Measurements from ENCODE around the gene NME4.

NME4 gene

GRCh38 chr16:391885-392335, 5.1 kb upstream of the NME4 start:
- no peaks in the 10 kb centered on the region for H3K27me3 ChIP-seq (ENCODE audit: insufficient read depth, low read length)
- no peak overlapping the region for H3K4me2 ChIP-seq (ENCODE audit: low read length)
- peak; percentile 96 for TF ChIP-seq CTCF (IDR thresholded peaks at IDR 0.05; ENCODE audit: low read length)
- no peak for TF ChIP-seq EZH2 (IDR thresholded peaks at IDR 0.05; ENCODE audit: borderline replicate concordance, low read length)
- H3K79me2 ChIP-seq (ENCODE audit: insufficient read depth, low read length) = no peaks in the 10 kb centered on the region
- no peaks in the 10 kb centered on the region for H3K9me2 ChIP-seq (ENCODE audit: low read depth, low read length)
- no peaks in the 10 kb centered on the region for H3K4me1 ChIP-seq (ENCODE audit: insufficient read depth, low read length, severe bottlenecking)
- no peak overlapping the region for H2AFZ ChIP-seq (ENCODE audit: low read length)
- H3K27ac ChIP-seq (ENCODE audit: low read depth, low read length, poor library complexity, severe bottlenecking) = no peak overlapping the region
- no peak overlapping the region for H3K4me3 ChIP-seq (ENCODE audit: low read depth, low read length, poor library complexity, severe bottlenecking)
- H4K20me1 ChIP-seq (ENCODE audit: insufficient read depth, low read length) = no peaks in the 10 kb centered on the region
- H3F3A ChIP-seq (ENCODE audit: insufficient read depth, low read length) = 0 out of 2 replicates have a peak, but pooled peaks cover 9% of the 10 kb centered on the region
- H3K36me3 ChIP-seq (ENCODE audit: insufficient read depth, low read length) = no peaks in the 10 kb centered on the region
- no peak overlapping the region for H3K9ac ChIP-seq (ENCODE audit: low read length)
- H3K9me3 ChIP-seq (ENCODE audit: low read length) = no peaks in the 10 kb centered on the region

DNA sequence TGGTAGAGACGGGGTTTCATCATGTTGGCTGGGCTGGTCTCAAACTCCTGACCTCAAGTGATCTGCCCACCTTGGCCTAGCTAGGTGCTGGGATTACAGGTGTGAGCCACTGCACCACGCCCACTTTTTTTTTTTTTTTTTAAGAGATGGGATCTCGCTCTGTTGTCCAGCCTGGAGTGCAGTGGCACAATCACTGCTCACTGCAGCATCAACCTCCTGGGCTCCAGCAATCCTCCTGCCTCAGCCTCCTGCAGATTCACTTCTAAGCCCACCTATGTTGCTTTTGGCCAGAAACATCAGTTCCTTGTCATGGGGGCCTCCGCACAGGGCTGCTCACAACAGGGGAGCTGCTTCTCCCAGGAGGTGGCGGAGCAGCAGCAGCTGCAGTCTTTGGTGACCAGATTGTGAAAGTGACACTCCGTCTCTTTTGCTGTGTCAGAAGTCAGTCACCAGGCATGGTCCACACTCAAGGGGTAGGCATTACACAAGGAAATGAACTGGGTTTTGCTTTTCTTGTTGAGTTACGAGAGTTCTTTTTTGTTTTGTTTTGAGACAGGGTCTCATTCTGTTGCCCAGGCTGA, 4.5 kb upstream of the NME4 start:
- no peak overlapping the region for H2AFZ ChIP-seq (ENCODE audit: low read length)
- H3K27me3 ChIP-seq (ENCODE audit: insufficient read depth, low read length) = no peaks in the 10 kb centered on the region
- H3K9me2 ChIP-seq (ENCODE audit: low read depth, low read length) = no peaks in the 10 kb centered on the region
- H3K9ac ChIP-seq (ENCODE audit: low read length) = no peak overlapping the region
- H3K27ac ChIP-seq (ENCODE audit: low read depth, low read length, poor library complexity, severe bottlenecking) = no peak overlapping the region
- H3K9me3 ChIP-seq (ENCODE audit: low read length) = no peaks in the 10 kb centered on the region
- H3K4me1 ChIP-seq (ENCODE audit: insufficient read depth, low read length, severe bottlenecking) = no peaks in the 10 kb centered on the region
- no peaks in the 10 kb centered on the region for H3K79me2 ChIP-seq (ENCODE audit: insufficient read depth, low read length)
- no peak overlapping the region for H3K4me2 ChIP-seq (ENCODE audit: low read length)
- 0 out of 2 replicates have a peak, but pooled peaks cover 9% of the 10 kb centered on the region for H3F3A ChIP-seq (ENCODE audit: insufficient read depth, low read length)
- TF ChIP-seq CTCF (IDR thresholded peaks at IDR 0.05; ENCODE audit: low read length) (peak; percentile 32; the same call in 1 of the 2 replicates), EZH2 (IDR thresholded peaks at IDR 0.05; ENCODE audit: borderline replicate concordance, low read length) (no peak)
- H3K4me3 ChIP-seq (ENCODE audit: low read depth, low read length, poor library complexity, severe bottlenecking) = no peak overlapping the region
- no peaks in the 10 kb centered on the region for H3K36me3 ChIP-seq (ENCODE audit: insufficient read depth, low read length)
- H4K20me1 ChIP-seq (ENCODE audit: insufficient read depth, low read length) = no peaks in the 10 kb centered on the region

DNA sequence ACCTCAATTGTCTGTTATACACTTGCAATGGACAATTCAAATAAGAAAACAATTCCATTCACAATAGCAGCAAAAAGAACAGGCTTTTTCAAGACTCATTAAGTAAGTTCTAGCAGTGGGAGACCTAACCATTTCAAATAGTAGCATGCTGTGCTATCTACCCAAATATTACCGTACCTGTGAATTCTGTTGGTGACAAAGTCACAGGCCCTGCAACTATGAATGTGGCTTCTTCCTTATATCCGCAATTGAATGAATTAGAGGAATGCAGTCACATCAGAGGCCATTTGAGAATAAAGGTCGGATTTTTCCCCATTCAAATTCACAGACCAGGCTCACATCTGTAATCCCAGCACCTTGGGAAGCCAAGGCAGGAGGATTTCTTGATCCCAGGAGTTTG, 800 bp upstream of the NME4 start:
- no peak overlapping the region for H3K4me3 ChIP-seq (ENCODE audit: low read depth, low read length, poor library complexity, severe bottlenecking)
- H4K20me1 ChIP-seq (ENCODE audit: insufficient read depth, low read length) = no peaks in the 10 kb centered on the region
- H3K9me2 ChIP-seq (ENCODE audit: low read depth, low read length) = no peaks in the 10 kb centered on the region
- H3K27me3 ChIP-seq (ENCODE audit: insufficient read depth, low read length) = no peaks in the 10 kb centered on the region; the same call in 1 of the 2 replicates
- H3K4me1 ChIP-seq (ENCODE audit: insufficient read depth, low read length, severe bottlenecking) = peaks cover 16% of the 10 kb centered on the region
- TF ChIP-seq EZH2 (IDR thresholded peaks at IDR 0.05; ENCODE audit: borderline replicate concordance, low read length) (no peak), CTCF (IDR thresholded peaks at IDR 0.05; ENCODE audit: low read length) (no peak)
- H3K36me3 ChIP-seq (ENCODE audit: insufficient read depth, low read length) = 0 out of 2 replicates have a peak, but pooled peaks cover 3% of the 10 kb centered on the region
- 0 out of 2 replicates have a peak, but pooled peaks cover 13% of the 10 kb centered on the region for H3F3A ChIP-seq (ENCODE audit: insufficient read depth, low read length)
- no peak overlapping the region for H3K4me2 ChIP-seq (ENCODE audit: low read length)
- no peaks in the 10 kb centered on the region for H3K9me3 ChIP-seq (ENCODE audit: low read length)
- H3K9ac ChIP-seq (ENCODE audit: low read length) = no peak overlapping the region
- no peak overlapping the region for H2AFZ ChIP-seq (ENCODE audit: low read length)
- H3K27ac ChIP-seq (ENCODE audit: low read depth, low read length, poor library complexity, severe bottlenecking) = no peak overlapping the region
- H3K79me2 ChIP-seq (ENCODE audit: insufficient read depth, low read length) = no peaks in the 10 kb centered on the region

Measured in OCI-LY1 (cell line).